ENCODE results near the gene BHMT.

- TF ChIP-seq CTCF (IDR thresholded peaks at IDR 0.05) (peak; percentile 32 to 57 (median 47)), POLR2A (IDR thresholded peaks at IDR 0.05) (no peak)
Measured at GRCh38 chr5:79133121-79133656, 21.6 kb downstream of the BHMT start.

Data from adrenal gland (tissue), 5 donors.